K562 (cell line): ENCODE measurements around the gene MACF1. TPM values are rescaled to one million over a fixed set of nuclear protein-coding genes. Genes with fewer than 3 reads are reported as not detected.

Experiments
- ELK1 ChIP-seq: sonication (generic); formaldehyde crosslinking; IDR thresholded peaks from 2 replicates; pipeline ENCODE4 v1.8.1; 2022; ENCODE audit warnings: missing genetic modification reagents
- MAZ ChIP-seq, 2 experiments: fragments of 450-650 bp in 1 of 2; sonication (generic) in 1 of 2; formaldehyde crosslinking; IDR thresholded peaks in 1 of 2; conservative IDR thresholded peaks in 1 of 2; 2 replicates each; pipeline versions ENCODE4 v1.4.0 to v1.5.0; 2020; ENCODE audit warnings: mild to moderate bottlenecking in 1 of 2, missing genetic modification reagents in 1 of 2
- MGA ChIP-seq: fragments of 450-650 bp; IDR thresholded peaks from 2 replicates; pipeline ENCODE4 v1.6.1; 2016; ENCODE audit warnings: mild to moderate bottlenecking, moderate library complexity
- PPARD ChIP-seq: fragments of 250-450 bp; sonication (Bioruptor Pico); IDR thresholded peaks from 2 replicates; pipeline ENCODE4 v1.8.0; 2022; ENCODE audit warnings: inconsistent platforms, mild to moderate bottlenecking, moderate library complexity
- ZNF274 ChIP-seq: IDR thresholded peaks from 2 replicates; pipeline ENCODE4 v1.6.1; 2011; ENCODE audit warnings: low read depth, mild to moderate bottlenecking, low read length, moderate library complexity, borderline replicate concordance
- polyA plus RNA-seq, 8 experiments: library from polyadenylated mRNA; depleted of rRNA in 4 of 8; stranded (reverse) in 5 of 8; unstranded in 3 of 8; fragments of >200 nt; fragmentation: Nextera tagmentation in 2 of 8; fragmentation: Illumina TruSeq in 1 of 8; extraction: Ambion mirVana in 2 of 8; extraction: Trizol in 1 of 8; gene quantifications; 2 replicates each; pipeline versions ENCODE4 v1.2.1 to v1.2.3, GENCODE V29; 2011 to 2014; ENCODE audit warnings: inconsistent platforms in 1 of 8, missing spikeins in 1 of 8
- total RNA-seq, 7 experiments: library from RNA; depleted of rRNA in 6 of 7; stranded (reverse); fragments of >200 nt in 6 of 7; fragmentation: Illumina TruSeq in 2 of 7; extraction: Trizol in 2 of 7; gene quantifications; 2 replicates each; pipeline versions ENCODE4 v1.2.1 to v1.2.3, GENCODE V29; 2011 to 2021; ENCODE audit warnings: low replicate concordance in 1 of 7
- TF ChIP-seq, protein P1 (sequence below), 3 experiments: fragments of 200-800 bp in 1 of 3; fragments of 250-450 bp in 1 of 3; fragments of 450-650 bp in 1 of 3; sonication (Bioruptor Pico) in 1 of 3; sonication (Bioruptor generic) in 1 of 3; formaldehyde crosslinking in 1 of 3; IDR thresholded peaks; 2 replicates each; pipeline versions ENCODE4 v1.6.1 to v1.8.0; 2016 to 2022; ENCODE audit warnings: mild to moderate bottlenecking in 2 of 3, missing genetic modification characterization in 2 of 3, missing compliant biosample characterization in 1 of 3, moderate library complexity in 1 of 3

The MACF1 gene
- total and polyA plus RNA-seq, 9 of the 15 experiments (the other 6 are each of a cell fraction or from before 2014, with no cell fraction given), result 13.2 to 232 (median 112) TPM

- no peak for TF ChIP-seq MGA
- TF ChIP-seq ZNF274, result no peak
- 0 out of 4 replicates have a peak, but pooled peaks of 1 of the 2 experiments have one; percentile 17 for TF ChIP-seq MAZ (CRISPR knock-in tag; conservative IDR thresholded peaks at IDR 0.05 in 1 of 2, IDR thresholded peaks at IDR 0.05 in 1 of 2)
- TF ChIP-seq, protein P1, sequence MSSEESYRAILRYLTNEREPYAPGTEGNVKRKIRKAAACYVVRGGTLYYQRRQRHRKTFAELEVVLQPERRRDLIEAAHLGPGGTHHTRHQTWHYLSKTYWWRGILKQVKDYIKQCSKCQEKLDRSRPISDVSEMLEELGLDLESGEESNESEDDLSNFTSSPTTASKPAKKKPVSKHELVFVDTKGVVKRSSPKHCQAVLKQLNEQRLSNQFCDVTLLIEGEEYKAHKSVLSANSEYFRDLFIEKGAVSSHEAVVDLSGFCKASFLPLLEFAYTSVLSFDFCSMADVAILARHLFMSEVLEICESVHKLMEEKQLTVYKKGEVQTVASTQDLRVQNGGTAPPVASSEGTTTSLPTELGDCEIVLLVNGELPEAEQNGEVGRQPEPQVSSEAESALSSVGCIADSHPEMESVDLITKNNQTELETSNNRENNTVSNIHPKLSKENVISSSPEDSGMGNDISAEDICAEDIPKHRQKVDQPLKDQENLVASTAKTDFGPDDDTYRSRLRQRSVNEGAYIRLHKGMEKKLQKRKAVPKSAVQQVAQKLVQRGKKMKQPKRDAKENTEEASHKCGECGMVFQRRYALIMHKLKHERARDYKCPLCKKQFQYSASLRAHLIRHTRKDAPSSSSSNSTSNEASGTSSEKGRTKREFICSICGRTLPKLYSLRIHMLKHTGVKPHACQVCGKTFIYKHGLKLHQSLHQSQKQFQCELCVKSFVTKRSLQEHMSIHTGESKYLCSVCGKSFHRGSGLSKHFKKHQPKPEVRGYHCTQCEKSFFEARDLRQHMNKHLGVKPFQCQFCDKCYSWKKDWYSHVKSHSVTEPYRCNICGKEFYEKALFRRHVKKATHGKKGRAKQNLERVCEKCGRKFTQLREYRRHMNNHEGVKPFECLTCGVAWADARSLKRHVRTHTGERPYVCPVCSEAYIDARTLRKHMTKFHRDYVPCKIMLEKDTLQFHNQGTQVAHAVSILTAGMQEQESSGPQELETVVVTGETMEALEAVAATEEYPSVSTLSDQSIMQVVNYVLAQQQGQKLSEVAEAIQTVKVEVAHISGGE (CRISPR knock-in tag; IDR thresholded peaks at IDR 0.05), result no peak
- TF ChIP-seq ELK1 (CRISPR knock-in tag), result no peak
- TF ChIP-seq PPARD (CRISPR knock-in tag), result no peak
These were observed 53.8 kb downstream of the MACF1 start (continued) for GRCh38 chr1:39258146-39258924.
